MV-4-11 (cell line): ENCODE data around the gene GPR176.
A peak's percentile ranks its signal among the peaks of the same experiment; 100 is the strongest.

ENCODE experiments used
- DNase-seq: peaks from one replicate; lab custom pipeline; 2025; lab: John Stamatoyannopoulos, UW

The GPR176 gene

GRCh38 chr15:39804026-39804425, 116.0 kb downstream of the GPR176 start:
- DNase-seq = peak; percentile 53

GRCh38 chr15:39803016-39803415, 117.0 kb downstream of the GPR176 start:
- no peak for DNase-seq

GRCh38 chr15:39801641-39802309, 118.3 kb downstream of the GPR176 start:
- DNase-seq = no peak

- peak; percentile 62 for DNase-seq
These were observed 120.5 kb downstream of the GPR176 start for GRCh38 chr15:39799552-39800011.

GRCh38 chr15:39798382-39798781, 121.7 kb downstream of the GPR176 start:
- DNase-seq = no peak

GRCh38 chr15:39797407-39797806, 122.7 kb downstream of the GPR176 start:
- no peak for DNase-seq

- no peak for DNase-seq
These were observed 123.5 kb downstream of the GPR176 start for GRCh38 chr15:39796601-39797000.

GRCh38 chr15:39795486-39795885, 124.6 kb downstream of the GPR176 start:
- no peak for DNase-seq

GRCh38 chr15:39794954-39795353, 125.1 kb downstream of the GPR176 start:
- no peak for DNase-seq

- no peak for DNase-seq
These were observed 126.1 kb downstream of the GPR176 start for GRCh38 chr15:39793923-39794322.

GRCh38 chr15:39792844-39793335, 127.2 kb downstream of the GPR176 start:
- DNase-seq = no peak

- DNase-seq = no peak
These were observed 127.8 kb downstream of the GPR176 start for GRCh38 chr15:39792025-39792843.

- peak; percentile 71 for DNase-seq
These were observed 130.3 kb downstream of the GPR176 start for GRCh38 chr15:39789736-39790135.

GRCh38 chr15:39788800-39789565, 131.1 kb downstream of the GPR176 start:
- peak; percentile 6 for DNase-seq

GRCh38 chr15:39788108-39788507, 132.0 kb downstream of the GPR176 start:
- DNase-seq = no peak

- no peak for DNase-seq
These were observed 132.6 kb downstream of the GPR176 start for GRCh38 chr15:39787479-39787878.

- peak; percentile 46 for DNase-seq
These were observed 133.5 kb downstream of the GPR176 start for GRCh38 chr15:39786447-39787056.

GRCh38 chr15:39785841-39786240, 134.2 kb downstream of the GPR176 start:
- no peak for DNase-seq

GRCh38 chr15:39785139-39785538, 134.9 kb downstream of the GPR176 start:
- no peak for DNase-seq

GRCh38 chr15:39784638-39785037, 135.4 kb downstream of the GPR176 start:
- no peak for DNase-seq

GRCh38 chr15:39784125-39784524, 135.9 kb downstream of the GPR176 start:
- DNase-seq = no peak

- no peak for DNase-seq
These were observed 136.7 kb downstream of the GPR176 start for GRCh38 chr15:39783244-39783820.
